IMR-90 (cell line): ENCODE results near the gene HMX1.

Source experiments
- BHLHE40 ChIP-seq: fragments of 150-350 bp; IDR thresholded peaks from 2 replicates; pipeline ENCODE4 v1.6.1; 2016; ENCODE audit warnings: mild to moderate bottlenecking, low read depth, low read length
- CEBPB ChIP-seq: IDR thresholded peaks from 2 replicates; pipeline ENCODE4 v1.6.1; 2012; ENCODE audit warnings: low read depth, low read length, improper control_type of control experiment
- MAFK ChIP-seq: IDR thresholded peaks from 2 replicates; pipeline ENCODE4 v1.6.1; 2012; ENCODE audit warnings: low read depth, low read length, improper control_type of control experiment
- MAZ ChIP-seq: IDR thresholded peaks from 2 replicates; pipeline ENCODE4 v1.6.1; 2012; ENCODE audit warnings: low read depth, mild to moderate bottlenecking, low read length, improper control_type of control experiment, moderate library complexity, borderline replicate concordance
- MXI1 ChIP-seq: IDR thresholded peaks from 2 replicates; pipeline ENCODE4 v1.6.1; 2012; ENCODE audit warnings: low read depth, mild to moderate bottlenecking, low read length, moderate library complexity, borderline replicate concordance
- NFE2L2 ChIP-seq: fragments of 150-350 bp; IDR thresholded peaks from 2 replicates; pipeline ENCODE4 v1.6.1; 2016; ENCODE audit warnings: low read depth, mild to moderate bottlenecking, low read length
- POLR2A ChIP-seq: IDR thresholded peaks from 2 replicates; pipeline ENCODE4 v1.6.1; 2012; ENCODE audit warnings: mild to moderate bottlenecking, low read depth, low read length
- RAD21 ChIP-seq: IDR thresholded peaks from 2 replicates; pipeline ENCODE4 v1.6.1; 2012; ENCODE audit warnings: low read length, improper control_type of control experiment
- RCOR1 ChIP-seq: IDR thresholded peaks from 2 replicates; pipeline ENCODE4 v1.6.1; 2012; ENCODE audit warnings: mild to moderate bottlenecking, low read length, improper control_type of control experiment; ENCODE audit not compliant: insufficient replicate concordance
- RFX5 ChIP-seq: IDR thresholded peaks from 2 replicates; pipeline ENCODE4 v1.8.0; 2012; ENCODE audit warnings: low read depth, mild to moderate bottlenecking, low read length, moderate library complexity
- TF ChIP-seq, protein P1 (sequence below): conservative IDR thresholded peaks from 2 replicates; pipeline ENCODE4 v1.5.1; 2012; ENCODE audit warnings: mild to moderate bottlenecking, low read depth, low read length, improper control_type of control experiment
- TF ChIP-seq, protein P2 (sequence below): fragments of 150-350 bp; IDR thresholded peaks from 2 replicates; pipeline ENCODE4 v1.6.1; 2016; ENCODE audit warnings: low read depth, mild to moderate bottlenecking, low read length, moderate library complexity, borderline replicate concordance
- TF ChIP-seq, protein P3 (sequence below): fragments of 150-350 bp; IDR thresholded peaks from 2 replicates; pipeline ENCODE4 v1.6.1; 2017; ENCODE audit warnings: mild to moderate bottlenecking, antibody characterized with exemption, low read length, low read depth

DNA sequence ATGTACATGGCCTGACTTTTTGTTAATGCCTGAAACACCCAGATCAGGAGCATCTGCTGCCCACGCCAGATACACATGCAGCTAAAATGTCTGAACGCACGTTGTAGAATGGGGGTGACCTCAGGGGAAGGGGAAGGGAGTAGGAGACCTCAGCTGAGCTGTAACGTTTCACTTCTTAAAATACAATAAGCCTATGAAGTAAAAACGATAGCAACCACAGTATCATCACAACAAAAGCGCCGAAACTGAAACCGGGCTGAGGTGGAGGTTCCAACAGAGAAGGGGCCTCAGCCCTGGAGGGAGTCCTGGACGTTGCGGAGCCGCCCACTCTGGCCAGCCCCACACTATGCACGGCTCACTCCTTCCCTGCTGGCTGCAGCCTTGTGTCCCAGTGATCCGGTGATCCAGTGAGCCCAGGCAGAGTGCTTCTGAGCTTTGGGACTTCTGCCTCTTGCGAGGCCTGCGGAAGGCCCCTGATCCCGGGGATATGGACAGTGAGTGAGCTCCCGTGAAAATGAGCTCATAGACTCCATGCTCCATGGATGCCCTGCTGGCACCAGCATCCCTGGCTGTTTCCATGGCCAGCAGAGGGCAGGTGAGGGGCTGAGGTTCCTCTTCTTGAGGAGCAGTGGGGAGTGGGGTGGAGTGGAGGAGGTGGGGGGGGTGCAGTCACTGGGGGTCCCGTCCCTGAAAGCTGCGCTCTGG is 52.0 kb downstream of the HMX1 start:
- TF ChIP-seq, protein P1, sequence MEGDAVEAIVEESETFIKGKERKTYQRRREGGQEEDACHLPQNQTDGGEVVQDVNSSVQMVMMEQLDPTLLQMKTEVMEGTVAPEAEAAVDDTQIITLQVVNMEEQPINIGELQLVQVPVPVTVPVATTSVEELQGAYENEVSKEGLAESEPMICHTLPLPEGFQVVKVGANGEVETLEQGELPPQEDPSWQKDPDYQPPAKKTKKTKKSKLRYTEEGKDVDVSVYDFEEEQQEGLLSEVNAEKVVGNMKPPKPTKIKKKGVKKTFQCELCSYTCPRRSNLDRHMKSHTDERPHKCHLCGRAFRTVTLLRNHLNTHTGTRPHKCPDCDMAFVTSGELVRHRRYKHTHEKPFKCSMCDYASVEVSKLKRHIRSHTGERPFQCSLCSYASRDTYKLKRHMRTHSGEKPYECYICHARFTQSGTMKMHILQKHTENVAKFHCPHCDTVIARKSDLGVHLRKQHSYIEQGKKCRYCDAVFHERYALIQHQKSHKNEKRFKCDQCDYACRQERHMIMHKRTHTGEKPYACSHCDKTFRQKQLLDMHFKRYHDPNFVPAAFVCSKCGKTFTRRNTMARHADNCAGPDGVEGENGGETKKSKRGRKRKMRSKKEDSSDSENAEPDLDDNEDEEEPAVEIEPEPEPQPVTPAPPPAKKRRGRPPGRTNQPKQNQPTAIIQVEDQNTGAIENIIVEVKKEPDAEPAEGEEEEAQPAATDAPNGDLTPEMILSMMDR, result no peak
- TF ChIP-seq POLR2A, result no peak
- TF ChIP-seq BHLHE40, result no peak
- no peak for TF ChIP-seq NFE2L2
- no peak for TF ChIP-seq MXI1
- no peak for TF ChIP-seq MAFK
- TF ChIP-seq RAD21, result no peak
- TF ChIP-seq, protein P2, sequence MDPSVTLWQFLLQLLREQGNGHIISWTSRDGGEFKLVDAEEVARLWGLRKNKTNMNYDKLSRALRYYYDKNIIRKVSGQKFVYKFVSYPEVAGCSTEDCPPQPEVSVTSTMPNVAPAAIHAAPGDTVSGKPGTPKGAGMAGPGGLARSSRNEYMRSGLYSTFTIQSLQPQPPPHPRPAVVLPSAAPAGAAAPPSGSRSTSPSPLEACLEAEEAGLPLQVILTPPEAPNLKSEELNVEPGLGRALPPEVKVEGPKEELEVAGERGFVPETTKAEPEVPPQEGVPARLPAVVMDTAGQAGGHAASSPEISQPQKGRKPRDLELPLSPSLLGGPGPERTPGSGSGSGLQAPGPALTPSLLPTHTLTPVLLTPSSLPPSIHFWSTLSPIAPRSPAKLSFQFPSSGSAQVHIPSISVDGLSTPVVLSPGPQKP, result no peak
- TF ChIP-seq RFX5, result no peak
- TF ChIP-seq MAZ, result no peak
- TF ChIP-seq, protein P3, sequence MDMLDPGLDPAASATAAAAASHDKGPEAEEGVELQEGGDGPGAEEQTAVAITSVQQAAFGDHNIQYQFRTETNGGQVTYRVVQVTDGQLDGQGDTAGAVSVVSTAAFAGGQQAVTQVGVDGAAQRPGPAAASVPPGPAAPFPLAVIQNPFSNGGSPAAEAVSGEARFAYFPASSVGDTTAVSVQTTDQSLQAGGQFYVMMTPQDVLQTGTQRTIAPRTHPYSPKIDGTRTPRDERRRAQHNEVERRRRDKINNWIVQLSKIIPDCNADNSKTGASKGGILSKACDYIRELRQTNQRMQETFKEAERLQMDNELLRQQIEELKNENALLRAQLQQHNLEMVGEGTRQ, result no peak
- TF ChIP-seq RCOR1, result no peak
- no peak for TF ChIP-seq CEBPB
